ENCODE data around the gene VWDE. TPM values are rescaled to one million over a fixed set of nuclear protein-coding genes. Genes with fewer than 3 reads are reported as not detected.

Gene VWDE
- total and polyA plus RNA-seq, 4 donors, result 0.15 to 1.7 (median 1.0) TPM

- DNase-seq, result no peak
- Histone ChIP-seq H3K4me3 (no peak overlapping the region), H3K27me3 (ENCODE audit: control insufficient read depth in 3 of 3, insufficient read depth in 3 of 3, low read length in 2 of 3) (no peaks in the 10 kb centered on the region), H3K4me1 (ENCODE audit: control insufficient read depth in 5 of 5, insufficient read depth in 5 of 5, low read length in 5 of 5) (peaks cover 0 to 3% (median 0%) of the 10 kb centered on the region in 5 donors), H3K9ac (ENCODE audit: insufficient read depth in 1 of 2, low read length in 2 of 2) (no peak overlapping the region), H3K9me3 (ENCODE audit: control insufficient read depth in 4 of 4, insufficient read depth in 3 of 4, low read length in 3 of 4) (no peaks in the 10 kb centered on the region), H3K36me3 (ENCODE audit: control insufficient read depth in 4 of 4, insufficient read depth in 4 of 4, low read length in 4 of 4) (no peaks in the 10 kb centered on the region), H3K27ac (ENCODE audit: low read depth in 1 of 2, low read length in 1 of 2) (no peak overlapping the region)
- WGBS, 2 donors, result 76 to 82% methylated on average over 6 of the region's 6 CpGs
- no peak for ATAC-seq (ENCODE audit: insufficient read depth, low FRiP score)
- TF ChIP-seq, protein P1, sequence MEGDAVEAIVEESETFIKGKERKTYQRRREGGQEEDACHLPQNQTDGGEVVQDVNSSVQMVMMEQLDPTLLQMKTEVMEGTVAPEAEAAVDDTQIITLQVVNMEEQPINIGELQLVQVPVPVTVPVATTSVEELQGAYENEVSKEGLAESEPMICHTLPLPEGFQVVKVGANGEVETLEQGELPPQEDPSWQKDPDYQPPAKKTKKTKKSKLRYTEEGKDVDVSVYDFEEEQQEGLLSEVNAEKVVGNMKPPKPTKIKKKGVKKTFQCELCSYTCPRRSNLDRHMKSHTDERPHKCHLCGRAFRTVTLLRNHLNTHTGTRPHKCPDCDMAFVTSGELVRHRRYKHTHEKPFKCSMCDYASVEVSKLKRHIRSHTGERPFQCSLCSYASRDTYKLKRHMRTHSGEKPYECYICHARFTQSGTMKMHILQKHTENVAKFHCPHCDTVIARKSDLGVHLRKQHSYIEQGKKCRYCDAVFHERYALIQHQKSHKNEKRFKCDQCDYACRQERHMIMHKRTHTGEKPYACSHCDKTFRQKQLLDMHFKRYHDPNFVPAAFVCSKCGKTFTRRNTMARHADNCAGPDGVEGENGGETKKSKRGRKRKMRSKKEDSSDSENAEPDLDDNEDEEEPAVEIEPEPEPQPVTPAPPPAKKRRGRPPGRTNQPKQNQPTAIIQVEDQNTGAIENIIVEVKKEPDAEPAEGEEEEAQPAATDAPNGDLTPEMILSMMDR (IDR thresholded peaks at IDR 0.05; ENCODE audit: control extremely low read depth, extremely low read depth), result no peak
These were observed 74.5 kb downstream of the VWDE start for GRCh38 chr7:12328888-12329770.

GRCh38 chr7:12327922-12328321, 75.7 kb downstream of the VWDE start:
- Histone ChIP-seq H3K4me3 (no peak overlapping the region), H3K4me1 (ENCODE audit: control insufficient read depth in 5 of 5, insufficient read depth in 5 of 5, low read length in 5 of 5) (peaks cover 0 to 3% (median 0%) of the 10 kb centered on the region in 5 donors), H3K9me3 (ENCODE audit: control insufficient read depth in 4 of 4, insufficient read depth in 3 of 4, low read length in 3 of 4) (no peaks in the 10 kb centered on the region), H3K9ac (ENCODE audit: insufficient read depth in 1 of 2, low read length in 2 of 2) (no peak overlapping the region), H3K27ac (ENCODE audit: low read depth in 1 of 2, low read length in 1 of 2) (no peak overlapping the region), H3K36me3 (ENCODE audit: control insufficient read depth in 4 of 4, insufficient read depth in 4 of 4, low read length in 4 of 4) (no peaks in the 10 kb centered on the region), H3K27me3 (ENCODE audit: control insufficient read depth in 3 of 3, insufficient read depth in 3 of 3, low read length in 2 of 3) (no peaks in the 10 kb centered on the region)
- WGBS, 2 donors, result 87 to 91% methylated on average over 3 of the region's 3 CpGs
- ATAC-seq (ENCODE audit: insufficient read depth, low FRiP score) (no peak), DNase-seq (no peak)
- TF ChIP-seq, protein P1 (IDR thresholded peaks at IDR 0.05; ENCODE audit: control extremely low read depth, extremely low read depth), result no peak

DNA sequence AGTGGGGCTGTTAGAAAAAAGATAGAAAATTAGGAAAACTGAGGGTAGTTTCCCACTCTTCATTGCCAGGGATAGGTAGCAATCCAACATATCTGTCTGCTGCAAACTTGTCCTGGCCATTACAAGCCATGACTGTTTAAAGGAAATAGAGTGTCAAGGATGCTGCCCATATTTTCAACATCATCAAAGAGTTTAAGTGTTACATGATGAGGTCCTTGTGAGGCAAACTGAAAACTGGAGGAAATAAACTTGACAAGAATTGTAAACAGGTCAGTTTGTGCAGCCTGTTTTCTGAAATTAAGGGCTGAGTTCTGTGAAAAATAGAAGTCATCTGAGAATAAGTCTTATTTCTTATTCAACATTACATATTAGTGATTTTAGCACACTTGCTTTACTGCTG, 78.0 kb downstream of the VWDE start:
- TF ChIP-seq, protein P1 (IDR thresholded peaks at IDR 0.05; ENCODE audit: control extremely low read depth, extremely low read depth), result no peak
- Histone ChIP-seq H3K9ac (ENCODE audit: insufficient read depth in 1 of 2, low read length in 2 of 2) (no peak overlapping the region), H3K27ac (ENCODE audit: low read depth in 1 of 2, low read length in 1 of 2) (no peak overlapping the region), H3K4me3 (no peak overlapping the region), H3K27me3 (ENCODE audit: control insufficient read depth in 3 of 3, insufficient read depth in 3 of 3, low read length in 2 of 3) (no peaks in the 10 kb centered on the region), H3K36me3 (ENCODE audit: control insufficient read depth in 4 of 4, insufficient read depth in 4 of 4, low read length in 4 of 4) (no peaks in the 10 kb centered on the region), H3K9me3 (ENCODE audit: control insufficient read depth in 4 of 4, insufficient read depth in 3 of 4, low read length in 3 of 4) (no peaks in the 10 kb centered on the region), H3K4me1 (ENCODE audit: control insufficient read depth in 5 of 5, insufficient read depth in 5 of 5, low read length in 5 of 5) (peaks cover 0 to 3% (median 0%) of the 10 kb centered on the region in 5 donors)
- no peak for ATAC-seq (ENCODE audit: insufficient read depth, low FRiP score)
- peak in 2 of 3 donors; percentile 50 to 72 for DNase-seq
